EL (cell line): Measurements from ENCODE around the gene EBLN1.

Experiments
- DNase-seq: peaks from one replicate; pipeline ENCODE4 v3.0.0-alpha.2; 2016

The EBLN1 gene

GRCh38 chr10:22217842-22218241 lies at the start of gene EBLN1:
TSS of gene EBLN1 (minus strand) at chr10:22218015. CDS start at chr10:22209983, 8,032 bp downstream.
- no peak for DNase-seq

GRCh38 chr10:22265839-22266537 lies 48.2 kb upstream of the EBLN1 start:
- no peak for DNase-seq

GRCh38 chr10:22263106-22263505 lies 45.3 kb upstream of the EBLN1 start:
- DNase-seq = no peak

- no peak for DNase-seq
Measured at GRCh38 chr10:22259280-22259679, 41.5 kb upstream of the EBLN1 start.

GRCh38 chr10:22258471-22258870 lies 40.7 kb upstream of the EBLN1 start:
- no peak for DNase-seq

GRCh38 chr10:22253580-22253882 lies 35.7 kb upstream of the EBLN1 start:
- DNase-seq = no peak

- peak; percentile 31 for DNase-seq
Measured at GRCh38 chr10:22252801-22253579, 35.2 kb upstream of the EBLN1 start.

GRCh38 chr10:22252224-22252800 lies 34.5 kb upstream of the EBLN1 start:
- peak; percentile 36 for DNase-seq

- peak; percentile 45 for DNase-seq
Measured at GRCh38 chr10:22251751-22252223, 34.0 kb upstream of the EBLN1 start.

- DNase-seq = no peak
Measured at GRCh38 chr10:22250897-22251660, 33.3 kb upstream of the EBLN1 start.

GRCh38 chr10:22247636-22248035 lies 29.8 kb upstream of the EBLN1 start:
- DNase-seq = no peak

- peak; percentile 79 for DNase-seq
Measured at GRCh38 chr10:22246680-22247391, 29.0 kb upstream of the EBLN1 start.

- peak; percentile 70 for DNase-seq
Measured at GRCh38 chr10:22245567-22245966, 27.8 kb upstream of the EBLN1 start.

GRCh38 chr10:22244855-22245254 lies 27.0 kb upstream of the EBLN1 start:
- no peak for DNase-seq

- no peak for DNase-seq
Measured at GRCh38 chr10:22244001-22244400, 26.2 kb upstream of the EBLN1 start.

- no peak for DNase-seq
Measured at GRCh38 chr10:22243321-22243720, 25.5 kb upstream of the EBLN1 start.

GRCh38 chr10:22231260-22231659 lies 13.4 kb upstream of the EBLN1 start:
- DNase-seq = no peak

GRCh38 chr10:22230158-22230833 lies 12.5 kb upstream of the EBLN1 start:
- DNase-seq = peak; percentile 35

- DNase-seq = no peak
Measured at GRCh38 chr10:22229802-22230157, 12.0 kb upstream of the EBLN1 start.

GRCh38 chr10:22228943-22229801 lies 11.4 kb upstream of the EBLN1 start:
- DNase-seq = peak; percentile 91
